CD1c-positive myeloid dendritic cell (primary cell): Measurements from ENCODE around the gene SLC30A1.

Source experiments
- DNase-seq: peaks from one replicate; pipeline ENCODE4 v3.0.0-alpha.2; 2016; ENCODE audit errors: extremely low spot score

SLC30A1 gene

GRCh38 chr1:211524521-211524920, 54.4 kb downstream of the SLC30A1 start:
- no peak for DNase-seq

- DNase-seq: no peak
Observed at GRCh38 chr1:211522804-211523203, 56.2 kb downstream of the SLC30A1 start.
